Activated CD4-positive, alpha-beta T cell treated with anti-CD3 and anti-CD28 coated beads for 4 hours (primary cell): ENCODE results near the gene ARMC5.
A peak's percentile ranks its signal among the peaks of the same experiment; 100 is the strongest.
"Not testable (repeated sequence)": the region's sequence is repeated elsewhere in the genome, so short reads cannot be mapped to it uniquely, and the experiment has no call there.

ENCODE experiments used
- DNase-seq, 2 donors: peaks; one replicate each; pipeline ENCODE4 v3.0.0-alpha.2; 2020

Gene ARMC5

GRCh38 chr16:31458844-31459686 lies at the start of gene ARMC5:
ARMC5 (plus strand) TSS chr16:31459501; CDS start chr16:31459525, 24 bp downstream.
- DNase-seq, result peak; percentile 95 to 97

- DNase-seq, result no peak
These were observed 49.2 kb upstream of the ARMC5 start for GRCh38 chr16:31410082-31410481.

GRCh38 chr16:31411024-31411844 lies 48.1 kb upstream of the ARMC5 start:
- no peak for DNase-seq

GRCh38 chr16:31412750-31413149 lies 46.6 kb upstream of the ARMC5 start:
- no peak for DNase-seq

- no peak for DNase-seq
These were observed 45.9 kb upstream of the ARMC5 start for GRCh38 chr16:31413381-31413780.

GRCh38 chr16:31413943-31414342 lies 45.4 kb upstream of the ARMC5 start:
- DNase-seq, result no peak

GRCh38 chr16:31414706-31415105 lies 44.6 kb upstream of the ARMC5 start:
- DNase-seq, result no peak

- DNase-seq, result no peak
These were observed 42.9 kb upstream of the ARMC5 start for GRCh38 chr16:31416371-31416770.

- not testable (repeated sequence) for DNase-seq
These were observed 42.3 kb upstream of the ARMC5 start for GRCh38 chr16:31417036-31417435.

GRCh38 chr16:31417916-31418315 lies 41.4 kb upstream of the ARMC5 start:
- no peak for DNase-seq

GRCh38 chr16:31420037-31420436 lies 39.3 kb upstream of the ARMC5 start:
- no peak for DNase-seq

- DNase-seq, result peak; percentile 12 to 16
These were observed 37.7 kb upstream of the ARMC5 start for GRCh38 chr16:31421587-31421986.

- DNase-seq, result no peak
These were observed 36.1 kb upstream of the ARMC5 start for GRCh38 chr16:31423241-31423640.

GRCh38 chr16:31423801-31424200 lies 35.5 kb upstream of the ARMC5 start:
- DNase-seq, result no peak

- DNase-seq, result peak; percentile 70 to 73
These were observed 31.6 kb upstream of the ARMC5 start for GRCh38 chr16:31427441-31428278.

- no peak for DNase-seq
These were observed 31.1 kb upstream of the ARMC5 start, which contains the start of gene COX6A2 for GRCh38 chr16:31428279-31428597. COX6A2 (minus strand) TSS chr16:31428360; CDS start chr16:31428325, 35 bp downstream.

GRCh38 chr16:31428638-31429247 lies 30.6 kb upstream of the ARMC5 start:
- no peak for DNase-seq

- DNase-seq, result no peak
These were observed 30.0 kb upstream of the ARMC5 start for GRCh38 chr16:31429314-31429713.

GRCh38 chr16:31429796-31430195 lies 29.5 kb upstream of the ARMC5 start:
- DNase-seq, result no peak

GRCh38 chr16:31430380-31431052 lies 28.8 kb upstream of the ARMC5 start:
- no peak for DNase-seq

- DNase-seq, result no peak
These were observed 23.7 kb upstream of the ARMC5 start for GRCh38 chr16:31435341-31436220.
